Stimulated activated CD4-positive, alpha-beta T cell treated with anti-CD3 and anti-CD28 coated beads, Interleukin-15, amount 100 ng/mL, for 1 hour (primary cell): ENCODE measurements around the gene SPTSSA.
"Not testable (repeated sequence)": the region's sequence is repeated elsewhere in the genome, so short reads cannot be mapped to it uniquely, and the experiment has no call there.

Source experiments
- DNase-seq, 2 donors: peaks; one replicate each; pipeline ENCODE4 v3.0.0-alpha.2; 2020; ENCODE audit warnings: low read depth in 1 of 2, low spot score in 1 of 2

Gene SPTSSA

GRCh38 chr14:34428102-34428466 is 34.0 kb downstream of the SPTSSA start:
- DNase-seq, result not testable (repeated sequence)

GRCh38 chr14:34426313-34427295 is 35.4 kb downstream of the SPTSSA start:
- DNase-seq, result no peak

- no peak for DNase-seq
Observed at GRCh38 chr14:34425095-34425851, 36.8 kb downstream of the SPTSSA start.

GRCh38 chr14:34424488-34424887 is 37.6 kb downstream of the SPTSSA start:
- DNase-seq, result no peak

GRCh38 chr14:34423445-34423844 is 38.6 kb downstream of the SPTSSA start:
- no peak for DNase-seq

GRCh38 chr14:34420547-34421150 is 41.4 kb downstream of the SPTSSA start:
- DNase-seq, result no peak

- no peak for DNase-seq
Observed at GRCh38 chr14:34409721-34410120, 52.3 kb downstream of the SPTSSA start.

- DNase-seq, result no peak
Observed at GRCh38 chr14:34407951-34408350, 54.1 kb downstream of the SPTSSA start.

- DNase-seq, result no peak
Observed at GRCh38 chr14:34404416-34404815, 57.6 kb downstream of the SPTSSA start.

- no peak for DNase-seq
Observed at GRCh38 chr14:34403646-34404045, 58.4 kb downstream of the SPTSSA start.

- DNase-seq, result no peak
Observed at GRCh38 chr14:34398024-34398423, 64.0 kb downstream of the SPTSSA start.

- DNase-seq, result no peak
Observed at GRCh38 chr14:34387974-34388516, 74.0 kb downstream of the SPTSSA start.

- DNase-seq, result no peak
Observed at GRCh38 chr14:34386865-34387485, 75.1 kb downstream of the SPTSSA start.

GRCh38 chr14:34385881-34386280 is 76.2 kb downstream of the SPTSSA start:
- not testable (repeated sequence) for DNase-seq

GRCh38 chr14:34383839-34384238 is 78.2 kb downstream of the SPTSSA start:
- no peak for DNase-seq
